HepG2 (cell line): ENCODE measurements around the gene MARK2. TPM values are rescaled to one million over a fixed set of nuclear protein-coding genes. Genes with fewer than 3 reads are reported as not detected.

ENCODE experiments used
- ATAC-seq: fragments of 200-7000 bp; cut with Tn5 transposase; 3 replicates; pipeline ENCODE4 v1.9.1; 2020; ENCODE audit warnings: mild to moderate bottlenecking, moderate library complexity
- BruUV-seq: library from RNA; stranded (reverse); fragments of 400-500 nt; replicated peaks from 2 replicates; lab custom pipeline; 2021; lab: Mats Ljungman, UMichigan
- CTCF ChIA-PET: fragments of 300-600 bp; formaldehyde crosslinking; extraction: SDS; loops from one replicate; lab custom pipeline; 2021; ENCODE audit warnings: low total read pairs, inconsistent platforms, low intra/inter-chr PET ratio; lab: Yijun Ruan, JAX
- POLR2A ChIA-PET: fragments of 350-600 bp; sonication (Branson Sonifier 250); formaldehyde crosslinking; loops from one replicate; lab custom pipeline; 2020; ENCODE audit warnings: antibody characterized with exemption, inconsistent platforms; lab: Yijun Ruan, JAX
- DNase-seq: peaks from one replicate; pipeline ENCODE4 v3.0.0-alpha.2; 2015; ENCODE audit warnings: low spot score
- FAIRE-seq: peaks from 3 replicates; lab custom pipeline; 2011; peaks lifted over from hg19 to GRCh38; lab: Jason Lieb, UNC
- H2AFZ ChIP-seq: one replicate; pipeline ENCODE4 v1.6.1; 2011; ENCODE audit warnings: low read length, inconsistent platforms
- H3K27ac ChIP-seq: fragments of 300-600 bp; 3 replicates; pipeline ENCODE4 v1.8.0; 2011; ENCODE audit warnings: mixed run types, mild to moderate bottlenecking, mixed read lengths, low read length, inconsistent platforms; ENCODE audit not compliant: insufficient read depth; ENCODE audit errors: extremely low read length
- H3K27me3 ChIP-seq, 2 experiments: fragments of 200-600 bp in 1 of 2; 2 replicates in 1 of 2; 3 replicates in 1 of 2; pipeline versions ENCODE4 v1.6.0 to v1.8.0; 2011; ENCODE audit warnings: low read length in 2 of 2, mild to moderate bottlenecking in 2 of 2, moderate library complexity in 2 of 2, inconsistent platforms in 1 of 2; ENCODE audit not compliant: insufficient read depth in 2 of 2, control insufficient read depth in 1 of 2
- H3K36me3 ChIP-seq, 2 experiments: fragments of 200-600 bp in 1 of 2; replicated peaks in 1 of 2; 2 replicates in 1 of 2; 3 replicates in 1 of 2; pipeline versions ENCODE4 v1.5.1 to v1.8.0; 2011; ENCODE audit warnings: low read length in 2 of 2, inconsistent platforms in 1 of 2; ENCODE audit not compliant: insufficient read depth in 2 of 2, control insufficient read depth in 1 of 2
- H3K4me1 ChIP-seq: 2 replicates; pipeline ENCODE4 v1.5.1; 2012; ENCODE audit warnings: low read length, inconsistent platforms; ENCODE audit not compliant: insufficient read depth
- H3K4me2 ChIP-seq: 2 replicates; pipeline ENCODE4 v1.6.0; 2011; ENCODE audit warnings: low read depth, low read length, inconsistent platforms
- H3K4me3 ChIP-seq, 3 experiments: fragments of 200-600 bp in 1 of 3; sonication (generic), shearing (Covaris generic) in 1 of 3; replicated peaks in 1 of 3; 2 replicates each; pipeline ENCODE4 v1.5.1; 2011 to 2016; ENCODE audit warnings: low read length in 3 of 3, inconsistent platforms in 2 of 3, low read depth in 2 of 3, mild to moderate bottlenecking in 2 of 3, control low read depth in 1 of 3, mixed read lengths in 1 of 3; ENCODE audit not compliant: insufficient read depth in 1 of 3
- H3K79me2 ChIP-seq: one replicate; pipeline ENCODE4 v1.6.1; 2011; ENCODE audit warnings: low read length, inconsistent platforms; ENCODE audit not compliant: insufficient read depth
- H3K9ac ChIP-seq: 2 replicates; pipeline ENCODE4 v1.6.0; 2011; ENCODE audit warnings: mild to moderate bottlenecking, low read depth, low read length, inconsistent platforms; ENCODE audit not compliant: insufficient read depth
- H3K9me3 ChIP-seq: 2 replicates; pipeline ENCODE4 v1.5.1; 2012; ENCODE audit warnings: mild to moderate bottlenecking, low read length
- H4K20me1 ChIP-seq: 2 replicates; pipeline ENCODE4 v1.6.0; 2011; ENCODE audit warnings: inconsistent platforms, mild to moderate bottlenecking, low read length, moderate library complexity; ENCODE audit not compliant: insufficient read depth
- AKNA ChIP-seq: sonication (generic); formaldehyde crosslinking; IDR thresholded peaks from 2 replicates; pipeline ENCODE4 v1.4.0; 2020; ENCODE audit warnings: missing genetic modification reagents, borderline replicate concordance
- CREB3 ChIP-seq: sonication (generic); formaldehyde crosslinking; IDR thresholded peaks from 2 replicates; pipeline ENCODE4 v1.5.0; 2020; ENCODE audit warnings: missing genetic modification reagents
- E2F1 ChIP-seq: sonication (generic); formaldehyde crosslinking; IDR thresholded peaks from 2 replicates; pipeline ENCODE4 v1.5.0; 2020; ENCODE audit warnings: missing genetic modification reagents
- GABPB1 ChIP-seq: IDR thresholded peaks from 2 replicates; pipeline ENCODE4 v1.6.1; 2016; ENCODE audit warnings: mild to moderate bottlenecking, missing genetic modification reagents, moderate library complexity, missing compliant biosample characterization
- ZNF737 ChIP-seq: sonication (generic); formaldehyde crosslinking; IDR thresholded peaks from 2 replicates; pipeline ENCODE4 v1.5.0; 2020; ENCODE audit warnings: missing genetic modification reagents, mild to moderate bottlenecking, borderline replicate concordance
- WGBS: methylation state at CpG from one replicate; pipeline ENCODE4 v1.1.6; 2017; ENCODE audit warnings: low lambda C conversion rate; 5-methylcytosine and 5-hydroxymethylcytosine counted together
- in situ Hi-C: cut with HindIII; loops from 2 replicates; pipeline ENCODE4 v1.10.0; 2017; ENCODE audit warnings: low pct_unique_long_range_greater_than_20kb; ENCODE audit not compliant: extremely low pct_ligation_motif_present
- intact Hi-C: fragments of 100-400 bp; cut with micrococcal nuclease; formaldehyde crosslinking; loops from one replicate; pipeline ENCODE4 v1.10.0; 2022; ENCODE audit not compliant: unreplicated experiment
- polyA plus RNA-seq, 8 experiments: library from polyadenylated mRNA; depleted of rRNA in 3 of 8; stranded (reverse) in 7 of 8; unstranded in 1 of 8; fragments of >200 nt; fragmentation: Illumina TruSeq in 4 of 8; extraction: Trizol in 4 of 8; gene quantifications; 2 replicates each; pipeline versions ENCODE4 v1.2.1 to v1.2.3, GENCODE V29; 2011 to 2016; ENCODE audit warnings: low read depth in 4 of 8, missing spikeins in 1 of 8, mixed read lengths in 1 of 8; ENCODE audit not compliant: insufficient read depth in 1 of 8
- total RNA-seq, 5 experiments: library from RNA; depleted of rRNA; stranded (reverse); fragments of >200 nt; fragmentation: Illumina TruSeq; extraction: Trizol; gene quantifications; 2 replicates each; pipeline ENCODE4 v1.2.3, GENCODE V29; 2016; ENCODE audit warnings: low read depth in 1 of 5

The MARK2 gene
- total and polyA plus RNA-seq, 2 of the 13 experiments (the other 11 are each of a cell fraction or from before 2014, with no cell fraction given) = 13.5 to 13.9 TPM

- ChIA-PET CTCF (no interaction called here), POLR2A (no interaction called here)
- intact Hi-C loops (no loop called here), in situ Hi-C loops (no loop called here)
- H3K27ac ChIP-seq = no peak overlapping the region
- no peak for FAIRE-seq
- DNase-seq = no peak
- no peak for ATAC-seq
- H3K4me3 ChIP-seq = no peak overlapping the region
- WGBS = 91% methylated on average over 6 of the region's 6 CpGs
- no TSS peak for BruUV-seq
- peaks cover 0 to 18% of the 10 kb centered on the region in 2 experiments; a peak in 4 of 5 replicates for H3K36me3 ChIP-seq
- H3K4me2 ChIP-seq = no peak overlapping the region
- TF ChIP-seq GABPB1 (CRISPR knock-in tag) (no peak), CREB3 (CRISPR knock-in tag) (no peak), ZNF737 (CRISPR knock-in tag) (no peak), AKNA (no peak), E2F1 (CRISPR knock-in tag) (no peak)
- TF ChIP-seq, all 625 proteins: peak for 0
- H3K9me3 ChIP-seq = no peaks in the 10 kb centered on the region
- H2AFZ ChIP-seq = no peak overlapping the region
- H3K79me2 ChIP-seq = peaks cover 45% of the 10 kb centered on the region
- H4K20me1 ChIP-seq = no peaks in the 10 kb centered on the region
- H3K27me3 ChIP-seq = no peaks in the 10 kb centered on the region
- H3K4me1 ChIP-seq = peaks cover 26% of the 10 kb centered on the region
- H3K9ac ChIP-seq = no peak overlapping the region
Measured at GRCh38 chr11:63874511-63874910, 35.6 kb downstream of the MARK2 start.
